ENCODE data around the gene PLEKHA5.
"Not testable (repeated sequence)": the region's sequence is repeated elsewhere in the genome, so short reads cannot be mapped to it uniquely, and the experiment has no call there.

The PLEKHA5 gene

GRCh38 chr12:19332196-19332595, 202.7 kb downstream of the PLEKHA5 start:
- DNase-seq (ENCODE audit: low read depth) = no peak
- no peak for TF ChIP-seq CTCF (conservative IDR thresholded peaks at IDR 0.05; ENCODE audit: low read length)
- H3K4me3 ChIP-seq (ENCODE audit: low read length) = no peak overlapping the region

- H3K4me3 ChIP-seq (ENCODE audit: low read length) = no peak overlapping the region
- no peak for TF ChIP-seq CTCF (conservative IDR thresholded peaks at IDR 0.05; ENCODE audit: low read length)
- DNase-seq (ENCODE audit: low read depth) = no peak
Observed at GRCh38 chr12:19338405-19338804, 208.9 kb downstream of the PLEKHA5 start.

- H3K4me3 ChIP-seq (ENCODE audit: low read length); DNase-seq (ENCODE audit: low read depth): not testable (repeated sequence)
Observed at GRCh38 chr12:19350850-19351249, 221.3 kb downstream of the PLEKHA5 start.

- DNase-seq (ENCODE audit: low read depth) = no peak
- H3K4me3 ChIP-seq (ENCODE audit: low read length) = no peak overlapping the region
- TF ChIP-seq CTCF (conservative IDR thresholded peaks at IDR 0.05; ENCODE audit: low read length) = no peak
Observed at GRCh38 chr12:19351346-19351745, 221.8 kb downstream of the PLEKHA5 start.

GRCh38 chr12:19369691-19370148, 240.2 kb downstream of the PLEKHA5 start:
- no peak for TF ChIP-seq CTCF (conservative IDR thresholded peaks at IDR 0.05; ENCODE audit: low read length)
- no peak overlapping the region for H3K4me3 ChIP-seq (ENCODE audit: low read length)
- peak; percentile 55 for DNase-seq (ENCODE audit: low read depth)

- no peak for DNase-seq (ENCODE audit: low read depth)
- H3K4me3 ChIP-seq (ENCODE audit: low read length) = no peak overlapping the region
- TF ChIP-seq CTCF (conservative IDR thresholded peaks at IDR 0.05; ENCODE audit: low read length) = no peak
Observed at GRCh38 chr12:19373586-19373985, 244.1 kb downstream of the PLEKHA5 start.

GRCh38 chr12:19375888-19376287, 246.4 kb downstream of the PLEKHA5 start:
- no peak for TF ChIP-seq CTCF (conservative IDR thresholded peaks at IDR 0.05; ENCODE audit: low read length)
- DNase-seq (ENCODE audit: low read depth) = no peak

GRCh38 chr12:19376691-19377090, 247.2 kb downstream of the PLEKHA5 start:
- DNase-seq (ENCODE audit: low read depth) = no peak
- no peak overlapping the region for H3K4me3 ChIP-seq (ENCODE audit: low read length)
- TF ChIP-seq CTCF (conservative IDR thresholded peaks at IDR 0.05; ENCODE audit: low read length) = no peak

More at GRCh38 chr12:19375888-19376287, 246.4 kb downstream of the PLEKHA5 start:
- no peak overlapping the region for H3K4me3 ChIP-seq (ENCODE audit: low read length)

Data from AG10803 (cell line).